Neural cell (in vitro differentiated cells): ENCODE data around the gene CLEC18B. TPM values are rescaled to one million over a fixed set of nuclear protein-coding genes. Genes with fewer than 3 reads are reported as not detected.
"Not testable (repeated sequence)": the region's sequence is repeated elsewhere in the genome, so short reads cannot be mapped to it uniquely, and the experiment has no call there.

ENCODE experiments used
- H2AFZ ChIP-seq: fragments of 200-600, 300-800 bp; sonication (generic), shearing (Covaris generic); 2 replicates; pipeline ENCODE4 v1.6.0; 2014; ENCODE audit warnings: low read depth, mild to moderate bottlenecking, antibody characterized with exemption, low read length, moderate library complexity
- H3F3A ChIP-seq: fragments of 200-600 bp; shearing (Covaris generic); 2 replicates; pipeline ENCODE4 v1.6.1; 2016; ENCODE audit warnings: mild to moderate bottlenecking, moderate library complexity, mixed read lengths, antibody characterized with exemption, low read length; ENCODE audit not compliant: insufficient read depth, poor library complexity, severe bottlenecking
- H3K27ac ChIP-seq: fragments of 200-600, 300-800 bp; sonication (generic), shearing (Covaris generic); 2 replicates; pipeline ENCODE4 v1.5.1; 2014; ENCODE audit warnings: mild to moderate bottlenecking, low read length, moderate library complexity
- H3K27me3 ChIP-seq: fragments of 300-800, 200-600 bp; sonication (generic), shearing (Covaris generic); 2 replicates; pipeline ENCODE4 v1.6.0; 2014; ENCODE audit warnings: mild to moderate bottlenecking, low read depth, low read length, moderate library complexity; ENCODE audit not compliant: insufficient read depth
- H3K36me3 ChIP-seq: fragments of 300-800, 200-600 bp; sonication (generic), shearing (Covaris generic); 2 replicates; pipeline ENCODE4 v1.5.1; 2014; ENCODE audit warnings: mild to moderate bottlenecking, antibody characterized with exemption, low read length, moderate library complexity; ENCODE audit not compliant: insufficient read depth
- H3K4me2 ChIP-seq: fragments of 300-800, 200-600 bp; sonication (generic), shearing (Covaris generic); 2 replicates; pipeline ENCODE4 v1.6.0; 2014; ENCODE audit warnings: mild to moderate bottlenecking, low read length
- H3K4me3 ChIP-seq: fragments of 300-800, 200-600 bp; sonication (generic), shearing (Covaris generic); 2 replicates; pipeline ENCODE4 v1.5.1; 2014; ENCODE audit warnings: mild to moderate bottlenecking, low read length, moderate library complexity
- H3K79me2 ChIP-seq: fragments of 200-600 bp; shearing (Covaris generic); replicated peaks from 2 replicates; pipeline ENCODE4 v1.6.0; 2014; ENCODE audit warnings: mild to moderate bottlenecking, low read length, moderate library complexity; ENCODE audit not compliant: insufficient read depth
- H3K9ac ChIP-seq: fragments of 300-800, 200-600 bp; sonication (generic), shearing (Covaris generic); 2 replicates; pipeline ENCODE4 v1.6.1; 2016; ENCODE audit warnings: mild to moderate bottlenecking, low read length, mixed read lengths
- H3K9me2 ChIP-seq: fragments of 200-600 bp; shearing (Covaris generic); 2 replicates; pipeline ENCODE4 v1.6.1; 2016; ENCODE audit warnings: mild to moderate bottlenecking, low read length, mixed read lengths; ENCODE audit not compliant: insufficient read depth
- H3K9me3 ChIP-seq: fragments of 200-600, 300-800 bp; sonication (generic), shearing (Covaris generic); 2 replicates; pipeline ENCODE4 v1.6.1; 2016; ENCODE audit warnings: mild to moderate bottlenecking, mixed run types, low read length, moderate library complexity, mixed read lengths
- H4K20me1 ChIP-seq: fragments of 200-600 bp; shearing (Covaris generic); 2 replicates; pipeline ENCODE4 v1.6.1; 2016; ENCODE audit warnings: mild to moderate bottlenecking, mixed run types; ENCODE audit not compliant: insufficient read depth
- polyA plus RNA-seq: library from polyadenylated mRNA; depleted of rRNA; stranded (reverse); fragments of >200 nt; gene quantifications from 2 replicates; pipeline ENCODE4 v1.2.3, GENCODE V29; 2014

The CLEC18B gene
- polyA plus RNA-seq, 1 donor from 2014 or later, result 1.6 TPM

DNA sequence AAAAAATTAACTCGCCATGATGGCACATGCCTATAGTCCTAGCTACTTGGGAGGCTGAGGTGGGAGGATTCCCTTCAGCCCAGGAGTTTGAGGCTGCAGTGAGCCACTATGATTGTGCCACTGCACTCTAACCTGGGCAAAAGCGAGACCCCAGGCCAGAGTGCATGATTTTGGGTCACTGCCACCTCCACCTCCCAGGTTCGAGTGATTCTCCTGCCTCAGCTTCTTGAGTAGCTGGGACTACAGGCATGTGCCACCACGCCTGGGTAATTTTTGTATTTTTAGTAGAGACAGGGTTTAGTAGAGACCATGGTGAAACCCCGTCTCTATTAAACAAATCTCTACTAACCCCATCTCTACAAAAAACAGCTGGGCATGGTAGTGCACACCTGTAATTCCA, 26.7 kb downstream of the CLEC18B start:
- H4K20me1 ChIP-seq, H3K4me2 ChIP-seq, H3K27me3 ChIP-seq, H3K79me2 ChIP-seq, H3K9me3 ChIP-seq, H3K27ac ChIP-seq, H3K9ac ChIP-seq, H3K36me3 ChIP-seq, H3F3A ChIP-seq, H3K9me2 ChIP-seq, H3K4me3 ChIP-seq, H2AFZ ChIP-seq: not testable (repeated sequence)

DNA sequence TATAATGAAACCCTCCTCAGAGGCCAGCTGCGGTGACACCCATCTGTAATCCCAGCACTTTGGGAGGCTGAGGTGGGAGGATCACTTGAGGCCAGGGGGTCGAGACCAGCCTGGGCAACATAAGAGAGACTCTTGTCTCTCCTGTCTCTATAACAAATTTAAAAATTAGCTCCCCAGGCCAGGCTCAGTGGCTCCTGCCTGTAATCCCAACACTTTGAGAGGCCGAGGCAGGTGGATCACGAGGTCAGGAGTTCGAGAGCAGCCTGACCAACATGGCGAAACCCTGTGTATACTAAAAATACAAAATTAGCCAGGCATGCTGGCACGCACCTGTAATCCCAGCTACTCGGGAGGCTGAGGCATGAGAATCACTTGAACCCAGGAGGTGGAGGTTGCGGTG, 27.1 kb downstream of the CLEC18B start:
- H4K20me1 ChIP-seq, H3K4me3 ChIP-seq, H3K27me3 ChIP-seq, H2AFZ ChIP-seq, H3K4me2 ChIP-seq, H3K36me3 ChIP-seq, H3K9me3 ChIP-seq, H3K79me2 ChIP-seq, H3K9me2 ChIP-seq, H3F3A ChIP-seq, H3K9ac ChIP-seq, H3K27ac ChIP-seq: not testable (repeated sequence)

- not testable (repeated sequence) for H2AFZ ChIP-seq, H3K79me2 ChIP-seq, H3K9me3 ChIP-seq, H3K9me2 ChIP-seq, H4K20me1 ChIP-seq, H3K27ac ChIP-seq, H3F3A ChIP-seq, H3K9ac ChIP-seq, H3K36me3 ChIP-seq, H3K4me2 ChIP-seq, H3K27me3 ChIP-seq, H3K4me3 ChIP-seq
Observed at GRCh38 chr16:74391454-74392050, 29.7 kb downstream of the CLEC18B start.

GRCh38 chr16:74382339-74383034, 38.8 kb downstream of the CLEC18B start:
- H3F3A ChIP-seq, H3K27ac ChIP-seq, H3K36me3 ChIP-seq, H3K9me3 ChIP-seq, H3K27me3 ChIP-seq, H3K9ac ChIP-seq, H3K4me2 ChIP-seq, H4K20me1 ChIP-seq, H2AFZ ChIP-seq, H3K9me2 ChIP-seq, H3K79me2 ChIP-seq, H3K4me3 ChIP-seq: not testable (repeated sequence)

- not testable (repeated sequence) for H3K9ac ChIP-seq, H3K4me3 ChIP-seq, H3K27me3 ChIP-seq, H3F3A ChIP-seq, H3K36me3 ChIP-seq, H3K27ac ChIP-seq, H3K9me2 ChIP-seq, H3K9me3 ChIP-seq, H3K4me2 ChIP-seq, H4K20me1 ChIP-seq, H3K79me2 ChIP-seq, H2AFZ ChIP-seq
Observed at GRCh38 chr16:74373847-74374184, 47.5 kb downstream of the CLEC18B start.
